Neural cell (in vitro differentiated cells): ENCODE measurements around the gene C1orf167.

Source experiments
- CTCF ChIP-seq: fragments of 450-650 bp; IDR thresholded peaks from 2 replicates; pipeline ENCODE4 v1.5.1; 2014; ENCODE audit warnings: antibody characterized with exemption, mild to moderate bottlenecking, moderate library complexity; ENCODE audit not compliant: poor library complexity, severe bottlenecking
- POLR2AphosphoS5 ChIP-seq: IDR thresholded peaks from 2 replicates; pipeline ENCODE4 v1.6.1; 2012
- RAD21 ChIP-seq: fragments of 450-650 bp; conservative IDR thresholded peaks from 2 replicates; pipeline ENCODE4 v1.6.1; 2014; ENCODE audit warnings: antibody characterized with exemption, mild to moderate bottlenecking, moderate library complexity

GRCh38 chr1:11787251-11787803 lies 25.3 kb downstream of the C1orf167 start:
- TF ChIP-seq CTCF (no peak), POLR2AphosphoS5 (no peak), RAD21 (no peak)
